Nephron (organoid): ENCODE data around the gene ARHGAP6.
"Not testable (repeated sequence)": the region's sequence is repeated elsewhere in the genome, so short reads cannot be mapped to it uniquely, and the experiment has no call there.

Experiments
- H3K27ac Mint-ChIP-seq, 3 experiments: 2 replicates each; pipeline ENCODE4 v1.8.0; 2020; ENCODE audit warnings: mixed read lengths in 3 of 3, mild to moderate bottlenecking in 2 of 3, moderate library complexity in 1 of 3
- H3K27me3 Mint-ChIP-seq: 2 replicates; pipeline ENCODE4 v1.8.0; 2021; ENCODE audit warnings: low read depth, mild to moderate bottlenecking, moderate library complexity, mixed read lengths
- H3K36me3 Mint-ChIP-seq: 2 replicates; pipeline ENCODE4 v1.8.0; 2020; ENCODE audit warnings: low read depth, mixed read lengths
- H3K4me1 Mint-ChIP-seq: 2 replicates; pipeline ENCODE4 v1.8.0; 2020; ENCODE audit warnings: mixed read lengths
- H3K4me3 Mint-ChIP-seq, 3 experiments: 2 replicates each; pipeline ENCODE4 v1.8.0; 2020; ENCODE audit warnings: mild to moderate bottlenecking in 3 of 3, mixed read lengths in 3 of 3, moderate library complexity in 2 of 3
- H3K9me3 Mint-ChIP-seq: 2 replicates; pipeline ENCODE4 v1.8.0; 2020; ENCODE audit warnings: mixed read lengths
- TF ChIP-seq, protein P1 (sequence below), 3 experiments: fragments of 200-600 bp; sonication (generic); IDR thresholded peaks; one replicate each; pipeline ENCODE4 v1.5.0; 2021; ENCODE audit warnings: antibody characterized with exemption in 3 of 3; ENCODE audit not compliant: unreplicated experiment in 3 of 3

ARHGAP6 gene

DNA sequence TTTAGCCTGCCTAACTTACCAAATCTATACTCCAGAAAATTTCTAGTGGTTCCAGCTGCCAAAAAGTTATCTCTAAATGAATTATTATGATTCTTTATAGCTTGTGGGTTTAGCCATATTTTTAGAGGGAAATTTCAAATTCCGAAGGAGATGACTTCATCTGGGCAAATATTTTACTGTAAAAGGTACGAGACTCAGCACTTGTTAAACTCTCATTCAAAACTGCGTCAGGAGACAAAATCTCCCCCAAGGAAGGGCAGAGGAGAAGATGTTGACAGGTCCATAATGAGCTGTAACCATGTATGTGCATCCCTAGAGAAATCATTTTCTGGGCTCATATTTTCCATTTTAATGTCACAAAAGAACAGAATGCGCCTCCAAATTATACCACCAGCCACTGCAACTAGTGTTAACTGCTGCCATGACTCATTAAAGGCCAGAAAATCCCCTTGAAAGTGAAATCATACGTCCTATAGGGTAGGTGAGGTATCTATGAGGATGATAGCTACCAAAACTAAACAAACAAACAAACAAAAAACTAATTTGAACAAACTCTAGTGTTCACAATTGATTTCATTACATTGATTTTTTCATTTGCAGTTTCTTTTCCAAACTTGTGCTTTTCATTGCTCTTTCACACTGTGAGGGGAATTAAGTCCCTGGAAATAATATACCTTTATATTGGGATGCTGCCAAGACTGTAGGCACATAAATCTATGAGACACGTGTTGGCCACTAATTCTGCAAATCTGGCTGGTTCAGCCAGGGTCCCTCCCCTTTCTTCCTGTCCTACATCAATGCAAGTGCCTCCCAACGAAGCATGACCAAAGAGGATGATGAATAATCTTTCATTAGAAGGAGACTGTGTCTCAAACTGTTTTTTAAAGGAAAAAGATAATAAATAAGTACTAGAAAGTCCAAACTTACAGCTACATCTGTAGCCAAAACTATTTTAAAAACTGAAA is 85.8 kb downstream of the ARHGAP6 start:
- Mint-ChIP-seq H3K27me3 (no peaks in the 10 kb centered on the region), H3K4me3 (no peak overlapping the region), H3K9me3 (peaks cover 11% of the 10 kb centered on the region), H3K4me1 (peaks cover 28% of the 10 kb centered on the region), H3K27ac (peak overlapping the region; percentile 33 to 90 (median 82)), H3K36me3 (no peaks in the 10 kb centered on the region)
- TF ChIP-seq, protein P1, sequence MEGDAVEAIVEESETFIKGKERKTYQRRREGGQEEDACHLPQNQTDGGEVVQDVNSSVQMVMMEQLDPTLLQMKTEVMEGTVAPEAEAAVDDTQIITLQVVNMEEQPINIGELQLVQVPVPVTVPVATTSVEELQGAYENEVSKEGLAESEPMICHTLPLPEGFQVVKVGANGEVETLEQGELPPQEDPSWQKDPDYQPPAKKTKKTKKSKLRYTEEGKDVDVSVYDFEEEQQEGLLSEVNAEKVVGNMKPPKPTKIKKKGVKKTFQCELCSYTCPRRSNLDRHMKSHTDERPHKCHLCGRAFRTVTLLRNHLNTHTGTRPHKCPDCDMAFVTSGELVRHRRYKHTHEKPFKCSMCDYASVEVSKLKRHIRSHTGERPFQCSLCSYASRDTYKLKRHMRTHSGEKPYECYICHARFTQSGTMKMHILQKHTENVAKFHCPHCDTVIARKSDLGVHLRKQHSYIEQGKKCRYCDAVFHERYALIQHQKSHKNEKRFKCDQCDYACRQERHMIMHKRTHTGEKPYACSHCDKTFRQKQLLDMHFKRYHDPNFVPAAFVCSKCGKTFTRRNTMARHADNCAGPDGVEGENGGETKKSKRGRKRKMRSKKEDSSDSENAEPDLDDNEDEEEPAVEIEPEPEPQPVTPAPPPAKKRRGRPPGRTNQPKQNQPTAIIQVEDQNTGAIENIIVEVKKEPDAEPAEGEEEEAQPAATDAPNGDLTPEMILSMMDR (IDR thresholded peaks at IDR 0.05; ENCODE audit: unreplicated experiment in 3 of 3), result no peak

- not testable (repeated sequence) for H3K36me3 Mint-ChIP-seq, H3K27ac Mint-ChIP-seq, H3K27me3 Mint-ChIP-seq, H3K4me3 Mint-ChIP-seq
- peaks cover 11% of the 10 kb centered on the region for H3K9me3 Mint-ChIP-seq
- H3K4me1 Mint-ChIP-seq, result peaks cover 17% of the 10 kb centered on the region
Observed at GRCh38 chrX:11578301-11578700, 87.4 kb downstream of the ARHGAP6 start.

DNA sequence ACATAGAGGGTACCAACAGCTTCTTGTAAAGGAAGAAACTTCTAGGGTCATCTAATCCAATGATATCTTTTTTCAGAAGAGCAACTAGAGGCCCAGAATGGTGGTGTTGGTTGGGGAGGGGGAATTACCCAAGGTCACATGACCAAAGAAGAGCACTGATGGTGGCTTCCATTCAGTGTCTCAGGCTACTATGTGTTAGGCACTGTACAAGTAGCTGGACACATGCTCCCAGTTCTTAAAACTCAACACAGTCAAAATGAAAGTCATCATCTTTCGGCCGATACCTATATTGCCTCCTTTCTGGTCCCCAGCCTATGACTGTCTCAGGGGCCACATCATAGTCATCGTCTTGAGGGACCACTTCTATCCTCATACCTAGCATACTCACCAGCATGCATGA is 88.1 kb downstream of the ARHGAP6 start:
- peaks cover 11% of the 10 kb centered on the region for H3K9me3 Mint-ChIP-seq
- H3K27ac Mint-ChIP-seq, result no peak overlapping the region
- H3K4me1 Mint-ChIP-seq, result peaks cover 13% of the 10 kb centered on the region
- no peaks in the 10 kb centered on the region for H3K27me3 Mint-ChIP-seq
- H3K4me3 Mint-ChIP-seq, result no peak overlapping the region
- TF ChIP-seq, protein P1 (IDR thresholded peaks at IDR 0.05; ENCODE audit: unreplicated experiment in 3 of 3), result no peak
- no peaks in the 10 kb centered on the region for H3K36me3 Mint-ChIP-seq

- TF ChIP-seq, protein P1 (IDR thresholded peaks at IDR 0.05; ENCODE audit: unreplicated experiment in 3 of 3), result no peak
- Mint-ChIP-seq H3K9me3 (peaks cover 11% of the 10 kb centered on the region), H3K27ac (no peak overlapping the region), H3K27me3 (no peaks in the 10 kb centered on the region), H3K36me3 (no peaks in the 10 kb centered on the region), H3K4me1 (peaks cover 7% of the 10 kb centered on the region), H3K4me3 (no peak overlapping the region)
Observed at GRCh38 chrX:11575332-11575731, 90.4 kb downstream of the ARHGAP6 start.

DNA sequence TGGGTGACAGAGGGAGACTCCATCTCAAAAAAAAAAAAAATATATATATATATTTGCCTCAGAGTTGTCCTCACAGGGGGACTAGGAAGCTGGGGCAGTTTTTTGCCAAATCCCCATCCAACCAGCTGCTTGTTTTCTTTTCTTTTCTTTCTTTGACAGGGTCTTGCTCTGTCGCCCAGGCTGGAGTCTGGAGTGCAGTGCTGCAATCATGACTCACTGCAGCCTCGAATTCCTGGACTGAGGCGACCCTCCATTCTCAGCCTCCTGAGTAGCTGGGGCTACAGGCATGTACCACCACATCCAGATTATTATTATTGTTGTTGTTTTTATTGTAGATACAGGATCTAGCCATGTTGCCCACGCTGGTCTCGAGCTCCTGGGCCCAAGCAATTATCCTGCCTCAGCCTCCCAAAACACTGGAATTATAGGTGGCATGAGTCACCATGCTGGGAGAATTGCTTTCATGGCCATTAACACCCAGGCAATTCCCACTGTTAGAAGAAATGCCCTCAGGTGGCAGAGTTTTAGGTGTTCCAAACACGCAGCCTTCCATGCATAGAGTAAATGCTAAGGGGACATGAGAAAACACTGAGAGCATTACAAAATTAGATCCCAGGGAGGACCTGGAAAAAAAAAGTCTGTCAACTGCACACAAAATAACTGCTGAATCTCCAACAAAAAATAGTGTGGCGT is 98.0 kb downstream of the ARHGAP6 start:
- Mint-ChIP-seq H3K9me3 (peaks cover 7% of the 10 kb centered on the region), H3K27me3 (no peaks in the 10 kb centered on the region), H3K27ac (no peak overlapping the region), H3K4me3 (no peak overlapping the region), H3K4me1 (peaks cover 25% of the 10 kb centered on the region), H3K36me3 (no peaks in the 10 kb centered on the region)
- TF ChIP-seq, protein P1 (IDR thresholded peaks at IDR 0.05; ENCODE audit: unreplicated experiment in 3 of 3), result no peak

DNA sequence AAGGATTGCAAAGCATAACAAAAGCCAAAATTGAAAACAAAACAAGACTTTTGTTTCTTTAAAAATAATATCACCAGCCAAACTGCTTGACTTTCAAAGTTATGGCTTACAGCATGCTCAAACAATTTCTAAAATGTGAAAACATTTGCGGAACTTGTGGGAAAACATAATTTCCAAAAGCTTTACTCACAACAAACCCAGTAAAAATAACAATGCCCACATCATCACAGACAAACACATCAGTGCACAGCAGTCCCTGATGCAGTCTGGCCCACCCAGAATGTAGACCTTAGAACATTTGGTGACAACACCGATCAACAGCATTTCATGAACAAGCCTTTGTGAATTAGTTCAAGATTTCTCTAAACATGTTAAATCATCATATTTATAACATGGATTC is 98.9 kb downstream of the ARHGAP6 start:
- Mint-ChIP-seq H3K4me1 (peaks cover 29% of the 10 kb centered on the region), H3K27ac (peak overlapping the region in 1 of 3 experiments; percentile 67), H3K4me3 (no peak overlapping the region), H3K9me3 (peaks cover 7% of the 10 kb centered on the region), H3K36me3 (no peaks in the 10 kb centered on the region), H3K27me3 (no peaks in the 10 kb centered on the region)
- TF ChIP-seq, protein P1 (IDR thresholded peaks at IDR 0.05; ENCODE audit: unreplicated experiment in 3 of 3), result no peak
